ENCODE data around the gene DAP.

GRCh38 chr5:10747678-10748622, 13.1 kb downstream of the DAP start:
- no peak for TF ChIP-seq CTCF (IDR thresholded peaks at IDR 0.05)
- no peak for TF ChIP-seq POLR2AphosphoS5 (IDR thresholded peaks at IDR 0.05; ENCODE audit: low read depth, low read length)
- TF ChIP-seq, protein P1, sequence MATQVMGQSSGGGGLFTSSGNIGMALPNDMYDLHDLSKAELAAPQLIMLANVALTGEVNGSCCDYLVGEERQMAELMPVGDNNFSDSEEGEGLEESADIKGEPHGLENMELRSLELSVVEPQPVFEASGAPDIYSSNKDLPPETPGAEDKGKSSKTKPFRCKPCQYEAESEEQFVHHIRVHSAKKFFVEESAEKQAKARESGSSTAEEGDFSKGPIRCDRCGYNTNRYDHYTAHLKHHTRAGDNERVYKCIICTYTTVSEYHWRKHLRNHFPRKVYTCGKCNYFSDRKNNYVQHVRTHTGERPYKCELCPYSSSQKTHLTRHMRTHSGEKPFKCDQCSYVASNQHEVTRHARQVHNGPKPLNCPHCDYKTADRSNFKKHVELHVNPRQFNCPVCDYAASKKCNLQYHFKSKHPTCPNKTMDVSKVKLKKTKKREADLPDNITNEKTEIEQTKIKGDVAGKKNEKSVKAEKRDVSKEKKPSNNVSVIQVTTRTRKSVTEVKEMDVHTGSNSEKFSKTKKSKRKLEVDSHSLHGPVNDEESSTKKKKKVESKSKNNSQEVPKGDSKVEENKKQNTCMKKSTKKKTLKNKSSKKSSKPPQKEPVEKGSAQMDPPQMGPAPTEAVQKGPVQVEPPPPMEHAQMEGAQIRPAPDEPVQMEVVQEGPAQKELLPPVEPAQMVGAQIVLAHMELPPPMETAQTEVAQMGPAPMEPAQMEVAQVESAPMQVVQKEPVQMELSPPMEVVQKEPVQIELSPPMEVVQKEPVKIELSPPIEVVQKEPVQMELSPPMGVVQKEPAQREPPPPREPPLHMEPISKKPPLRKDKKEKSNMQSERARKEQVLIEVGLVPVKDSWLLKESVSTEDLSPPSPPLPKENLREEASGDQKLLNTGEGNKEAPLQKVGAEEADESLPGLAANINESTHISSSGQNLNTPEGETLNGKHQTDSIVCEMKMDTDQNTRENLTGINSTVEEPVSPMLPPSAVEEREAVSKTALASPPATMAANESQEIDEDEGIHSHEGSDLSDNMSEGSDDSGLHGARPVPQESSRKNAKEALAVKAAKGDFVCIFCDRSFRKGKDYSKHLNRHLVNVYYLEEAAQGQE (IDR thresholded peaks at IDR 0.05; ENCODE audit: insufficient read depth in 1 of 2, low read depth in 2 of 2, low read length in 1 of 2): no peak
- TF ChIP-seq TCF7L2 (IDR thresholded peaks at IDR 0.05; ENCODE audit: low read depth, low read length): no peak
- no peak for TF ChIP-seq SIN3A (IDR thresholded peaks at IDR 0.05; ENCODE audit: borderline replicate concordance, insufficient read depth, low read depth, low read length)
